Activated CD4-positive, alpha-beta T cell treated with anti-CD3 and anti-CD28 coated beads for 48 hours (primary cell): Measurements from ENCODE around the gene BET1.
"Not testable (repeated sequence)": the region's sequence is repeated elsewhere in the genome, so short reads cannot be mapped to it uniquely, and the experiment has no call there.

ENCODE experiments used
- DNase-seq: peaks from one replicate; pipeline ENCODE4 v3.0.0-alpha.2; 2020

Gene BET1

GRCh38 chr7:94004024-94004951 lies at the start of gene BET1:
BET1 (minus strand) TSS chr7:94004355; CDS start chr7:94004216, 139 bp downstream.
- DNase-seq: peak; percentile 93

- DNase-seq: no peak
Measured at GRCh38 chr7:94053532-94053931, 49.4 kb upstream of the BET1 start.

- DNase-seq: no peak
Measured at GRCh38 chr7:94052398-94053180, 48.4 kb upstream of the BET1 start.

GRCh38 chr7:94050046-94050445 lies 45.9 kb upstream of the BET1 start:
- DNase-seq: no peak

- no peak for DNase-seq
Measured at GRCh38 chr7:94049615-94050014, 45.5 kb upstream of the BET1 start.

- no peak for DNase-seq
Measured at GRCh38 chr7:94048755-94049154, 44.6 kb upstream of the BET1 start.

- DNase-seq: no peak
Measured at GRCh38 chr7:94047956-94048355, 43.8 kb upstream of the BET1 start.

GRCh38 chr7:94045581-94045980 lies 41.4 kb upstream of the BET1 start:
- no peak for DNase-seq

- no peak for DNase-seq
Measured at GRCh38 chr7:94044806-94045205, 40.7 kb upstream of the BET1 start.

- DNase-seq: no peak
Measured at GRCh38 chr7:94043299-94043698, 39.1 kb upstream of the BET1 start.

GRCh38 chr7:94042381-94042780 lies 38.2 kb upstream of the BET1 start:
- DNase-seq: no peak

- DNase-seq: no peak
Measured at GRCh38 chr7:94041529-94041928, 37.4 kb upstream of the BET1 start.

GRCh38 chr7:94040254-94040653 lies 36.1 kb upstream of the BET1 start:
- no peak for DNase-seq

GRCh38 chr7:94039368-94040035 lies 35.3 kb upstream of the BET1 start:
- no peak for DNase-seq

GRCh38 chr7:94031865-94032264 lies 27.7 kb upstream of the BET1 start:
- no peak for DNase-seq

GRCh38 chr7:94030634-94031033 lies 26.5 kb upstream of the BET1 start:
- no peak for DNase-seq

- no peak for DNase-seq
Measured at GRCh38 chr7:94029976-94030375, 25.8 kb upstream of the BET1 start.

- DNase-seq: no peak
Measured at GRCh38 chr7:94028768-94029167, 24.6 kb upstream of the BET1 start.

GRCh38 chr7:94026619-94027018 lies 22.5 kb upstream of the BET1 start:
- not testable (repeated sequence) for DNase-seq

GRCh38 chr7:94022550-94022949 lies 18.4 kb upstream of the BET1 start:
- DNase-seq: peak; percentile 3

GRCh38 chr7:94016786-94017185 lies 12.6 kb upstream of the BET1 start:
- no peak for DNase-seq

- DNase-seq: no peak
Measured at GRCh38 chr7:94015538-94015937, 11.4 kb upstream of the BET1 start.

- no peak for DNase-seq
Measured at GRCh38 chr7:94012746-94013145, 8.6 kb upstream of the BET1 start.
